ENCODE data around the gene EIF4G1. TPM values are rescaled to one million over a fixed set of nuclear protein-coding genes. Genes with fewer than 3 reads are reported as not detected.
"Not testable (repeated sequence)": the region's sequence is repeated elsewhere in the genome, so short reads cannot be mapped to it uniquely, and the experiment has no call there.

EIF4G1 gene, protein sequence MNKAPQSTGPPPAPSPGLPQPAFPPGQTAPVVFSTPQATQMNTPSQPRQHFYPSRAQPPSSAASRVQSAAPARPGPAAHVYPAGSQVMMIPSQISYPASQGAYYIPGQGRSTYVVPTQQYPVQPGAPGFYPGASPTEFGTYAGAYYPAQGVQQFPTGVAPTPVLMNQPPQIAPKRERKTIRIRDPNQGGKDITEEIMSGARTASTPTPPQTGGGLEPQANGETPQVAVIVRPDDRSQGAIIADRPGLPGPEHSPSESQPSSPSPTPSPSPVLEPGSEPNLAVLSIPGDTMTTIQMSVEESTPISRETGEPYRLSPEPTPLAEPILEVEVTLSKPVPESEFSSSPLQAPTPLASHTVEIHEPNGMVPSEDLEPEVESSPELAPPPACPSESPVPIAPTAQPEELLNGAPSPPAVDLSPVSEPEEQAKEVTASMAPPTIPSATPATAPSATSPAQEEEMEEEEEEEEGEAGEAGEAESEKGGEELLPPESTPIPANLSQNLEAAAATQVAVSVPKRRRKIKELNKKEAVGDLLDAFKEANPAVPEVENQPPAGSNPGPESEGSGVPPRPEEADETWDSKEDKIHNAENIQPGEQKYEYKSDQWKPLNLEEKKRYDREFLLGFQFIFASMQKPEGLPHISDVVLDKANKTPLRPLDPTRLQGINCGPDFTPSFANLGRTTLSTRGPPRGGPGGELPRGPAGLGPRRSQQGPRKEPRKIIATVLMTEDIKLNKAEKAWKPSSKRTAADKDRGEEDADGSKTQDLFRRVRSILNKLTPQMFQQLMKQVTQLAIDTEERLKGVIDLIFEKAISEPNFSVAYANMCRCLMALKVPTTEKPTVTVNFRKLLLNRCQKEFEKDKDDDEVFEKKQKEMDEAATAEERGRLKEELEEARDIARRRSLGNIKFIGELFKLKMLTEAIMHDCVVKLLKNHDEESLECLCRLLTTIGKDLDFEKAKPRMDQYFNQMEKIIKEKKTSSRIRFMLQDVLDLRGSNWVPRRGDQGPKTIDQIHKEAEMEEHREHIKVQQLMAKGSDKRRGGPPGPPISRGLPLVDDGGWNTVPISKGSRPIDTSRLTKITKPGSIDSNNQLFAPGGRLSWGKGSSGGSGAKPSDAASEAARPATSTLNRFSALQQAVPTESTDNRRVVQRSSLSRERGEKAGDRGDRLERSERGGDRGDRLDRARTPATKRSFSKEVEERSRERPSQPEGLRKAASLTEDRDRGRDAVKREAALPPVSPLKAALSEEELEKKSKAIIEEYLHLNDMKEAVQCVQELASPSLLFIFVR (N-terminal part only)
- total RNA-seq (2013): 112 TPM
- polyA plus RNA-seq (100 to 1,000 TPM in 1 of 3 donors, 10 to 100 TPM in 2; 13.9 to 119 (median 24.2) TPM), polyA minus RNA-seq (132 and 177 TPM in 2 replicates), total RNA-seq (154 to 294 (median 217) reads per million in 11 experiments)

- peaks cover 32% of the 10 kb centered on the region for H3K4me1 Mint-ChIP-seq
- peaks cover 47% of the 10 kb centered on the region for H3K79me2 ChIP-seq (ENCODE audit: insufficient read depth, low read length)
- peak within 1 kb of the TSS; percentile 82 to 97 (median 93) for H3K27ac Mint-ChIP-seq
- H2AFZ ChIP-seq (ENCODE audit: insufficient read depth, low read depth, low read length, poor library complexity, severe bottlenecking): peak within 1 kb of the TSS; percentile 68
- peak within 1 kb of the TSS; percentile 91 to 94 for H3K27ac ChIP-seq (ENCODE audit: low read depth in 1 of 2, low read length in 2 of 2)
- no peaks in the 10 kb centered on the region for H3K27me3 ChIP-seq (ENCODE audit: control insufficient read depth in 2 of 2, insufficient read depth in 2 of 2, low read length in 2 of 2)
- peaks cover 21% of the 10 kb centered on the region for H4K20me1 ChIP-seq (ENCODE audit: insufficient read depth, low read length)
- TF ChIP-seq, protein P1, sequence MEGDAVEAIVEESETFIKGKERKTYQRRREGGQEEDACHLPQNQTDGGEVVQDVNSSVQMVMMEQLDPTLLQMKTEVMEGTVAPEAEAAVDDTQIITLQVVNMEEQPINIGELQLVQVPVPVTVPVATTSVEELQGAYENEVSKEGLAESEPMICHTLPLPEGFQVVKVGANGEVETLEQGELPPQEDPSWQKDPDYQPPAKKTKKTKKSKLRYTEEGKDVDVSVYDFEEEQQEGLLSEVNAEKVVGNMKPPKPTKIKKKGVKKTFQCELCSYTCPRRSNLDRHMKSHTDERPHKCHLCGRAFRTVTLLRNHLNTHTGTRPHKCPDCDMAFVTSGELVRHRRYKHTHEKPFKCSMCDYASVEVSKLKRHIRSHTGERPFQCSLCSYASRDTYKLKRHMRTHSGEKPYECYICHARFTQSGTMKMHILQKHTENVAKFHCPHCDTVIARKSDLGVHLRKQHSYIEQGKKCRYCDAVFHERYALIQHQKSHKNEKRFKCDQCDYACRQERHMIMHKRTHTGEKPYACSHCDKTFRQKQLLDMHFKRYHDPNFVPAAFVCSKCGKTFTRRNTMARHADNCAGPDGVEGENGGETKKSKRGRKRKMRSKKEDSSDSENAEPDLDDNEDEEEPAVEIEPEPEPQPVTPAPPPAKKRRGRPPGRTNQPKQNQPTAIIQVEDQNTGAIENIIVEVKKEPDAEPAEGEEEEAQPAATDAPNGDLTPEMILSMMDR (IDR thresholded peaks at IDR 0.05): no peak
- DNase-seq: peak; percentile 89 to 96 (median 91)
- H3K4me1 ChIP-seq (ENCODE audit: control insufficient read depth in 1 of 2, insufficient read depth in 2 of 2, low read length in 2 of 2): peaks cover 48 to 52% of the 10 kb centered on the region in 2 donors
- peak within 1 kb of the TSS; percentile 93 for H3K9ac ChIP-seq (ENCODE audit: insufficient read depth, low read length, poor library complexity, severe bottlenecking)
- H3K4me3 ChIP-seq (replicated peaks in 1 of 3; ENCODE audit: low read depth in 2 of 3, low read length in 3 of 3): peak within 1 kb of the TSS; percentile 91 to 94 (median 93)
- WGBS (ENCODE audit: insufficient coverage): under 1% methylated on average over 32 of the region's 40 CpGs
- H3K9me3 ChIP-seq (replicated peaks in 1 of 2; ENCODE audit: control insufficient read depth in 1 of 2, insufficient read depth in 1 of 2, low read length in 2 of 2): no peaks in the 10 kb centered on the region
- peak within 1 kb of the TSS; percentile 98 for H3K4me2 ChIP-seq (replicated peaks; ENCODE audit: extremely low read depth, low read length, poor library complexity, severe bottlenecking)
- peak within 1 kb of the TSS; percentile 89 to 93 for H3K4me3 Mint-ChIP-seq
- H3K27me3 Mint-ChIP-seq (ENCODE audit: low read depth in 3 of 3): peaks cover 0 to 3% (median 0%) of the 10 kb centered on the region in 3 donors
- intact Hi-C loops (cut with micrococcal nuclease): loop anchor here (2.0 to 5.0 kb wide), 2 partner anchors 16 to 67 kb away; partner anchors contain the start of genes ALG3 (in 1 of the 2), EEF1AKMT4 (in 1 of the 2) and PSMD2 (in 1 of the 2)
- peaks cover 9 to 22% of the 10 kb centered on the region in 2 donors for H3K36me3 ChIP-seq (replicated peaks in 1 of 2; ENCODE audit: control insufficient read depth in 1 of 2, insufficient read depth in 2 of 2, low read length in 2 of 2)
- H3K9me3 Mint-ChIP-seq: no peaks in the 10 kb centered on the region
- H3K36me3 Mint-ChIP-seq: peaks cover 20 to 26% of the 10 kb centered on the region in 2 donors
These were observed at the start of gene EIF4G1 for GRCh38 chr3:184314363-184314699. TSS of gene EIF4G1 (plus strand) at chr3:184314606. CDS start at chr3:184315797, 1,191 bp downstream.

GRCh38 chr3:184267249-184267648, 47.2 kb upstream of the EIF4G1 start:
- peaks cover 3 to 18% (median 10%) of the 10 kb centered on the region in 7 donors for H3K9me3 Mint-ChIP-seq
- DNase-seq; H3K4me1 ChIP-seq (ENCODE audit: control insufficient read depth in 1 of 2, insufficient read depth in 2 of 2, low read length in 2 of 2); H3K27ac ChIP-seq (ENCODE audit: low read depth in 1 of 2, low read length in 2 of 2); H2AFZ ChIP-seq (ENCODE audit: insufficient read depth, low read depth, low read length, poor library complexity, severe bottlenecking); H3K9me3 ChIP-seq (replicated peaks in 1 of 2; ENCODE audit: control insufficient read depth in 1 of 2, insufficient read depth in 1 of 2, low read length in 2 of 2); H3K79me2 ChIP-seq (ENCODE audit: insufficient read depth, low read length); H3K4me3 Mint-ChIP-seq; H3K9ac ChIP-seq (ENCODE audit: insufficient read depth, low read length, poor library complexity, severe bottlenecking); H3K36me3 ChIP-seq (replicated peaks in 1 of 2; ENCODE audit: control insufficient read depth in 1 of 2, insufficient read depth in 2 of 2, low read length in 2 of 2); H3K4me1 Mint-ChIP-seq; H3K36me3 Mint-ChIP-seq; H3K4me2 ChIP-seq (replicated peaks; ENCODE audit: extremely low read depth, low read length, poor library complexity, severe bottlenecking); H3K4me3 ChIP-seq (replicated peaks in 1 of 3; ENCODE audit: low read depth in 2 of 3, low read length in 3 of 3); H3K27ac Mint-ChIP-seq; intact Hi-C loops (cut with micrococcal nuclease); H4K20me1 ChIP-seq (ENCODE audit: insufficient read depth, low read length): not testable (repeated sequence)
- peaks cover 15 to 47% of the 10 kb centered on the region in 2 donors for H3K27me3 ChIP-seq (ENCODE audit: control insufficient read depth in 2 of 2, insufficient read depth in 2 of 2, low read length in 2 of 2)
- WGBS (ENCODE audit: insufficient coverage): no CpG with 5 or more reads among the region's 1 CpG
- H3K27me3 Mint-ChIP-seq (ENCODE audit: low read depth in 3 of 3): peaks cover 51 to 78% (median 64%) of the 10 kb centered on the region in 3 donors

All from CD14-positive monocyte (primary cell).